ENCODE results near the gene ZEB1.

GRCh38 chr10:31396376-31396775 is 77.4 kb downstream of the ZEB1 start:
- no peak for TF ChIP-seq POLR2AphosphoS5 (IDR thresholded peaks at IDR 0.05; ENCODE audit: insufficient read depth in 1 of 2, low read depth in 1 of 2)
- no peak for TF ChIP-seq CTCF (IDR thresholded peaks at IDR 0.05)

Measured in vagina (tissue), 2 donors.